ENCODE results near the gene NISCH.
A peak's percentile ranks its signal among the peaks of the same experiment; 100 is the strongest.
"Not testable (repeated sequence)": the region's sequence is repeated elsewhere in the genome, so short reads cannot be mapped to it uniquely, and the experiment has no call there.

NISCH gene

GRCh38 chr3:52515192-52515591, 59.8 kb downstream of the NISCH start:
- DNase-seq (ENCODE audit: low spot score): no peak

- DNase-seq (ENCODE audit: low spot score): no peak
Measured at GRCh38 chr3:52516509-52517195, 61.2 kb downstream of the NISCH start.

GRCh38 chr3:52517796-52518722, 62.7 kb downstream of the NISCH start:
- DNase-seq (ENCODE audit: low spot score): no peak

- peak; percentile 73 for DNase-seq (ENCODE audit: low spot score)
Measured at GRCh38 chr3:52518723-52519444, 63.5 kb downstream of the NISCH start.

- DNase-seq (ENCODE audit: low spot score): no peak
Measured at GRCh38 chr3:52519445-52520140, 64.2 kb downstream of the NISCH start.

GRCh38 chr3:52520141-52520667, 64.8 kb downstream of the NISCH start:
- DNase-seq (ENCODE audit: low spot score): no peak

GRCh38 chr3:52520716-52521487, 65.5 kb downstream of the NISCH start:
- no peak for DNase-seq (ENCODE audit: low spot score)

- no peak for DNase-seq (ENCODE audit: low spot score)
Measured at GRCh38 chr3:52521488-52521824, 66.1 kb downstream of the NISCH start.

GRCh38 chr3:52521881-52522650, 66.7 kb downstream of the NISCH start:
- no peak for DNase-seq (ENCODE audit: low spot score)

- DNase-seq (ENCODE audit: low spot score): no peak
Measured at GRCh38 chr3:52522651-52523251, 67.3 kb downstream of the NISCH start.

GRCh38 chr3:52523386-52524257, 68.2 kb downstream of the NISCH start:
- no peak for DNase-seq (ENCODE audit: low spot score)

- DNase-seq (ENCODE audit: low spot score): no peak
Measured at GRCh38 chr3:52524258-52524751, 68.9 kb downstream of the NISCH start.

- DNase-seq (ENCODE audit: low spot score): no peak
Measured at GRCh38 chr3:52524752-52525679, 69.6 kb downstream of the NISCH start.

- no peak for DNase-seq (ENCODE audit: low spot score)
Measured at GRCh38 chr3:52525680-52526561, 70.5 kb downstream of the NISCH start.

GRCh38 chr3:52526671-52527038, 71.3 kb downstream of the NISCH start:
- not testable (repeated sequence) for DNase-seq (ENCODE audit: low spot score)

GRCh38 chr3:52527039-52527731, 71.8 kb downstream of the NISCH start:
- no peak for DNase-seq (ENCODE audit: low spot score)
